ENCODE measurements around the gene TUT7. TPM values are rescaled to one million over a fixed set of nuclear protein-coding genes. Genes with fewer than 3 reads are reported as not detected.

Gene TUT7
- total RNA-seq, 1 experiment from 2014 or later: 24.5 TPM

DNA sequence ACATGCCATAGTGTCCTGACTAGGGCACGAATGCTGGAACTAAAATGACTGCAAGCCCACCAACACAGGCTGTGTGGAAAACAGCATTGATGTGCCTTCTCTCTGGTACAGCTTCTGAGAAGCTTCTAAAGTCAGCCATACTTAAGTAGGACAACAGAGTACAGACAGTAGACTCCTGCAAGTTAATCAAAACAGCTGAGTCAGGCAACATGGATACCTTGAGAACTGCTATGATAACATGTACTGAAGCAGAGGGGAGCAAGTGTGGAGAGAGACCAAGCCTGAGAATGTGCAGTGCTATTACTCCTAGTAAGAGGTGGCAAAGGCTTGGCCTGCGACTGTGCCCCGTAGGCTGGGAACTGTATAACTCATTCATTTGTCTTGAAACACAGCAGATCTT lies 74.4 kb downstream of the TUT7 start:
- Mint-ChIP-seq H3K36me3 (peaks cover 12% of the 10 kb centered on the region), H3K27ac (0 out of 2 replicates have a peak overlapping the region, but pooled peaks have one; percentile 1), H3K4me1 (peaks cover 38% of the 10 kb centered on the region), H3K27me3 (ENCODE audit: low read depth) (peaks cover 9% of the 10 kb centered on the region), H3K9me3 (no peaks in the 10 kb centered on the region), H3K4me3 (peak overlapping the region; percentile 87)
- ChIA-PET CTCF (no interaction called here), POLR2A (no interaction called here)
- DNase-seq (ENCODE audit: low spot score) (no peak), ATAC-seq (no peak)
- TF ChIP-seq IRF2 (CRISPR knock-in tag; IDR thresholded peaks at IDR 0.05; ENCODE audit: borderline replicate concordance, low read depth): no peak
- no peak for TF ChIP-seq ZNF263 (CRISPR knock-in tag; IDR thresholded peaks at IDR 0.05; ENCODE audit: low read depth)
- no peak for TF ChIP-seq PRRX2 (CRISPR knock-in tag; IDR thresholded peaks at IDR 0.05)
- TF ChIP-seq ZSCAN18 (CRISPR knock-in tag; IDR thresholded peaks at IDR 0.05): no peak
- TF ChIP-seq ELF4 (CRISPR knock-in tag; IDR thresholded peaks at IDR 0.05; ENCODE audit: low read depth): no peak
- TF ChIP-seq E2F5 (CRISPR knock-in tag; IDR thresholded peaks at IDR 0.05): no peak
- no peak for TF ChIP-seq MXD4 (CRISPR knock-in tag; IDR thresholded peaks at IDR 0.05; ENCODE audit: borderline replicate concordance)
- no peak for TF ChIP-seq NFYB (CRISPR knock-in tag; conservative IDR thresholded peaks at IDR 0.05; ENCODE audit: low read depth)
- TF ChIP-seq MLX (CRISPR knock-in tag; IDR thresholded peaks at IDR 0.05): no peak
- TF ChIP-seq ZNF317 (CRISPR knock-in tag; IDR thresholded peaks at IDR 0.05; ENCODE audit: borderline replicate concordance, low read depth): no peak
- TF ChIP-seq TEAD4 (CRISPR knock-in tag; IDR thresholded peaks at IDR 0.05): no peak
- TF ChIP-seq, protein P1, sequence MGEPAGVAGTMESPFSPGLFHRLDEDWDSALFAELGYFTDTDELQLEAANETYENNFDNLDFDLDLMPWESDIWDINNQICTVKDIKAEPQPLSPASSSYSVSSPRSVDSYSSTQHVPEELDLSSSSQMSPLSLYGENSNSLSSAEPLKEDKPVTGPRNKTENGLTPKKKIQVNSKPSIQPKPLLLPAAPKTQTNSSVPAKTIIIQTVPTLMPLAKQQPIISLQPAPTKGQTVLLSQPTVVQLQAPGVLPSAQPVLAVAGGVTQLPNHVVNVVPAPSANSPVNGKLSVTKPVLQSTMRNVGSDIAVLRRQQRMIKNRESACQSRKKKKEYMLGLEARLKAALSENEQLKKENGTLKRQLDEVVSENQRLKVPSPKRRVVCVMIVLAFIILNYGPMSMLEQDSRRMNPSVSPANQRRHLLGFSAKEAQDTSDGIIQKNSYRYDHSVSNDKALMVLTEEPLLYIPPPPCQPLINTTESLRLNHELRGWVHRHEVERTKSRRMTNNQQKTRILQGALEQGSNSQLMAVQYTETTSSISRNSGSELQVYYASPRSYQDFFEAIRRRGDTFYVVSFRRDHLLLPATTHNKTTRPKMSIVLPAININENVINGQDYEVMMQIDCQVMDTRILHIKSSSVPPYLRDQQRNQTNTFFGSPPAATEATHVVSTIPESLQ (CRISPR knock-in tag; IDR thresholded peaks at IDR 0.05): no peak
- no peak for TF ChIP-seq JUN (CRISPR knock-in tag; IDR thresholded peaks at IDR 0.05)
- TF ChIP-seq, protein P2, sequence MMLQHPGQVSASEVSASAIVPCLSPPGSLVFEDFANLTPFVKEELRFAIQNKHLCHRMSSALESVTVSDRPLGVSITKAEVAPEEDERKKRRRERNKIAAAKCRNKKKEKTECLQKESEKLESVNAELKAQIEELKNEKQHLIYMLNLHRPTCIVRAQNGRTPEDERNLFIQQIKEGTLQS (CRISPR knock-in tag; conservative IDR thresholded peaks at IDR 0.05): no peak
- TF ChIP-seq OVOL2 (CRISPR knock-in tag; IDR thresholded peaks at IDR 0.05; ENCODE audit: borderline replicate concordance): no peak
- no peak for TF ChIP-seq ATF2 (CRISPR knock-in tag; IDR thresholded peaks at IDR 0.05; ENCODE audit: borderline replicate concordance, low read depth)

DNA sequence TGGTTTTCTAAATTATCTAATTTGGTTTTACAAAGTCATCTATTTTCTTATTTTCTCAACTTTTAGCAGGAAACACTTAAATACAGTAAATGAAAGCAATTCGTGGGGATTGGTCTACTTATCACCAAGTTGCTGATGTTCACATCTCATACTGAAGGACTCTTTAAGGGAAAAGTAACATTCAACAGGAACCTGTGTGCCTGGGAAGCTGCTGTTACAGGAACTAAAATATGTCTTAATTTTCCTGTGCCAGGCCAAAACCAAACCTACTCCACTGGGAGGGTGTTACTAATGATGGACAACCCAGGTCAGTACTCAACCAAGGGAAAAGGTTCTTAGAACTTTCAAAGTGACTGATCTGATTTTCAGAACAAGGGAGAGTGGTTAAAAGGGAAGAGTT lies 77.1 kb downstream of the TUT7 start:
- H3K9me3 Mint-ChIP-seq: no peaks in the 10 kb centered on the region
- POLR2A ChIA-PET: no interaction called here
- DNase-seq (ENCODE audit: low spot score) (no peak), ATAC-seq (no peak)
- peaks cover 30% of the 10 kb centered on the region for H3K4me1 Mint-ChIP-seq
- H3K4me3 Mint-ChIP-seq: no peak overlapping the region
- H3K36me3 Mint-ChIP-seq: peaks cover 25% of the 10 kb centered on the region
- H3K27me3 Mint-ChIP-seq (ENCODE audit: low read depth): no peaks in the 10 kb centered on the region
- CTCF ChIA-PET: interaction anchor here (2.1 to 3.0 kb wide), 2 partner anchors 75 to 242 kb away, joined by 5 to 22 read pairs; no protein-coding TSS in a partner anchor
- H3K27ac Mint-ChIP-seq: peak overlapping the region; percentile 19; the same call in 1 of the 2 replicates
- TF ChIP-seq, protein P3, sequence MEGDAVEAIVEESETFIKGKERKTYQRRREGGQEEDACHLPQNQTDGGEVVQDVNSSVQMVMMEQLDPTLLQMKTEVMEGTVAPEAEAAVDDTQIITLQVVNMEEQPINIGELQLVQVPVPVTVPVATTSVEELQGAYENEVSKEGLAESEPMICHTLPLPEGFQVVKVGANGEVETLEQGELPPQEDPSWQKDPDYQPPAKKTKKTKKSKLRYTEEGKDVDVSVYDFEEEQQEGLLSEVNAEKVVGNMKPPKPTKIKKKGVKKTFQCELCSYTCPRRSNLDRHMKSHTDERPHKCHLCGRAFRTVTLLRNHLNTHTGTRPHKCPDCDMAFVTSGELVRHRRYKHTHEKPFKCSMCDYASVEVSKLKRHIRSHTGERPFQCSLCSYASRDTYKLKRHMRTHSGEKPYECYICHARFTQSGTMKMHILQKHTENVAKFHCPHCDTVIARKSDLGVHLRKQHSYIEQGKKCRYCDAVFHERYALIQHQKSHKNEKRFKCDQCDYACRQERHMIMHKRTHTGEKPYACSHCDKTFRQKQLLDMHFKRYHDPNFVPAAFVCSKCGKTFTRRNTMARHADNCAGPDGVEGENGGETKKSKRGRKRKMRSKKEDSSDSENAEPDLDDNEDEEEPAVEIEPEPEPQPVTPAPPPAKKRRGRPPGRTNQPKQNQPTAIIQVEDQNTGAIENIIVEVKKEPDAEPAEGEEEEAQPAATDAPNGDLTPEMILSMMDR (IDR thresholded peaks at IDR 0.05): no peak
- TF ChIP-seq TEAD1 (CRISPR knock-in tag; IDR thresholded peaks at IDR 0.05): no peak
- no peak for TF ChIP-seq SMAD4 (CRISPR knock-in tag; IDR thresholded peaks at IDR 0.05)
- no peak for TF ChIP-seq USF1 (CRISPR knock-in tag; IDR thresholded peaks at IDR 0.05)
- TF ChIP-seq FOXJ3 (CRISPR knock-in tag; IDR thresholded peaks at IDR 0.05; ENCODE audit: borderline replicate concordance): no peak
- no peak for TF ChIP-seq ELF4 (CRISPR knock-in tag; IDR thresholded peaks at IDR 0.05; ENCODE audit: low read depth)
- no peak for TF ChIP-seq GABPB1 (CRISPR knock-in tag; IDR thresholded peaks at IDR 0.05)
- TF ChIP-seq ZNF671 (CRISPR knock-in tag; IDR thresholded peaks at IDR 0.05): no peak
- TF ChIP-seq RORB (CRISPR knock-in tag; IDR thresholded peaks at IDR 0.05): no peak
- TF ChIP-seq, protein P4, sequence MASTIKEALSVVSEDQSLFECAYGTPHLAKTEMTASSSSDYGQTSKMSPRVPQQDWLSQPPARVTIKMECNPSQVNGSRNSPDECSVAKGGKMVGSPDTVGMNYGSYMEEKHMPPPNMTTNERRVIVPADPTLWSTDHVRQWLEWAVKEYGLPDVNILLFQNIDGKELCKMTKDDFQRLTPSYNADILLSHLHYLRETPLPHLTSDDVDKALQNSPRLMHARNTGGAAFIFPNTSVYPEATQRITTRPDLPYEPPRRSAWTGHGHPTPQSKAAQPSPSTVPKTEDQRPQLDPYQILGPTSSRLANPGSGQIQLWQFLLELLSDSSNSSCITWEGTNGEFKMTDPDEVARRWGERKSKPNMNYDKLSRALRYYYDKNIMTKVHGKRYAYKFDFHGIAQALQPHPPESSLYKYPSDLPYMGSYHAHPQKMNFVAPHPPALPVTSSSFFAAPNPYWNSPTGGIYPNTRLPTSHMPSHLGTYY (CRISPR knock-in tag; IDR thresholded peaks at IDR 0.05): no peak
